ENCODE measurements around the gene DCAF11.
"Not testable (repeated sequence)": the region's sequence is repeated elsewhere in the genome, so short reads cannot be mapped to it uniquely, and the experiment has no call there.

Gene DCAF11

GRCh38 chr14:24093901-24094840 is 20.4 kb upstream of the DCAF11 start, which contains the start of gene PCK2:
Gene PCK2 (plus strand): TSS chr14:24094311. CDS start chr14:24094406, 95 bp downstream.
- DNase-seq (ENCODE audit: low read depth, low spot score), result peak; percentile 56
- peak within 1 kb of the TSS; percentile 75 for H3K4me3 ChIP-seq (ENCODE audit: low read length)

- no peak for DNase-seq (ENCODE audit: low read depth, low spot score)
- peak overlapping the region; percentile 75 for H3K4me3 ChIP-seq (ENCODE audit: low read length)
These were observed 19.7 kb upstream of the DCAF11 start for GRCh38 chr14:24094841-24095270.

GRCh38 chr14:24095271-24096068 is 19.1 kb upstream of the DCAF11 start:
- no peak for DNase-seq (ENCODE audit: low read depth, low spot score)
- peak overlapping the region; percentile 75 for H3K4me3 ChIP-seq (ENCODE audit: low read length)

GRCh38 chr14:24096545-24097181 is 17.9 kb upstream of the DCAF11 start:
- no peak for DNase-seq (ENCODE audit: low read depth, low spot score)

GRCh38 chr14:24098229-24098926 is 16.2 kb upstream of the DCAF11 start:
- DNase-seq (ENCODE audit: low read depth, low spot score), result no peak
- H3K4me3 ChIP-seq (ENCODE audit: low read length), result no peak overlapping the region

More at GRCh38 chr14:24096545-24097181, 17.9 kb upstream of the DCAF11 start:
- H3K4me3 ChIP-seq (ENCODE audit: low read length), result no peak overlapping the region

- H3K4me3 ChIP-seq (ENCODE audit: low read length), result no peak overlapping the region
- DNase-seq (ENCODE audit: low read depth, low spot score), result no peak
These were observed 15.4 kb upstream of the DCAF11 start for GRCh38 chr14:24098927-24099813.

- no peak overlapping the region for H3K4me3 ChIP-seq (ENCODE audit: low read length)
- no peak for DNase-seq (ENCODE audit: low read depth, low spot score)
These were observed 14.2 kb upstream of the DCAF11 start for GRCh38 chr14:24100197-24100981.

GRCh38 chr14:24100982-24101494 is 13.5 kb upstream of the DCAF11 start:
- DNase-seq (ENCODE audit: low read depth, low spot score), result no peak
- H3K4me3 ChIP-seq (ENCODE audit: low read length), result no peak overlapping the region

- no peak overlapping the region for H3K4me3 ChIP-seq (ENCODE audit: low read length)
- DNase-seq (ENCODE audit: low read depth, low spot score), result no peak
These were observed 12.1 kb upstream of the DCAF11 start for GRCh38 chr14:24102357-24103048.

- DNase-seq (ENCODE audit: low read depth, low spot score), result no peak
These were observed 11.1 kb upstream of the DCAF11 start for GRCh38 chr14:24103451-24103850.

GRCh38 chr14:24105609-24106239 is 8.9 kb upstream of the DCAF11 start:
- H3K4me3 ChIP-seq (ENCODE audit: low read length); DNase-seq (ENCODE audit: low read depth, low spot score): not testable (repeated sequence)

More at GRCh38 chr14:24103451-24103850, 11.1 kb upstream of the DCAF11 start:
- H3K4me3 ChIP-seq (ENCODE audit: low read length), result no peak overlapping the region

GRCh38 chr14:24106672-24107271 is 7.8 kb upstream of the DCAF11 start:
- no peak overlapping the region for H3K4me3 ChIP-seq (ENCODE audit: low read length)
- DNase-seq (ENCODE audit: low read depth, low spot score), result no peak

- no peak overlapping the region for H3K4me3 ChIP-seq (ENCODE audit: low read length)
- no peak for DNase-seq (ENCODE audit: low read depth, low spot score)
These were observed 6.2 kb upstream of the DCAF11 start for GRCh38 chr14:24108336-24108874.

- H3K4me3 ChIP-seq (ENCODE audit: low read length), result no peak overlapping the region
- DNase-seq (ENCODE audit: low read depth, low spot score), result no peak
These were observed 4.5 kb upstream of the DCAF11 start for GRCh38 chr14:24110060-24110459.

- no peak overlapping the region for H3K4me3 ChIP-seq (ENCODE audit: low read length)
- no peak for DNase-seq (ENCODE audit: low read depth, low spot score)
These were observed 4.1 kb upstream of the DCAF11 start for GRCh38 chr14:24110523-24110922.

Measured in Jurkat, Clone E6-1 (cell line).